HG03280 (cell line): ENCODE data around the gene MCF2L2.

Source experiments
- ATAC-seq: cut with Tn5 transposase; IDR thresholded peaks from one replicate; pipeline ENCODE4 v1.9.1; 2021; ENCODE audit warnings: mild to moderate bottlenecking, moderate library complexity; ENCODE audit not compliant: unreplicated experiment

The MCF2L2 gene

GRCh38 chr3:183269345-183269744, 159.1 kb downstream of the MCF2L2 start:
- no peak for ATAC-seq

- no peak for ATAC-seq
Measured at GRCh38 chr3:183268366-183268765, 160.1 kb downstream of the MCF2L2 start.

- no peak for ATAC-seq
Measured at GRCh38 chr3:183267140-183267539, 161.3 kb downstream of the MCF2L2 start.

GRCh38 chr3:183266454-183266853, 162.0 kb downstream of the MCF2L2 start:
- no peak for ATAC-seq

- no peak for ATAC-seq
Measured at GRCh38 chr3:183265834-183266417, 162.5 kb downstream of the MCF2L2 start.

- no peak for ATAC-seq
Measured at GRCh38 chr3:183265157-183265642, 163.2 kb downstream of the MCF2L2 start.

GRCh38 chr3:183264268-183264667, 164.2 kb downstream of the MCF2L2 start:
- no peak for ATAC-seq

- ATAC-seq: no peak
Measured at GRCh38 chr3:183262875-183263378, 165.5 kb downstream of the MCF2L2 start.

GRCh38 chr3:183261151-183261724, 167.2 kb downstream of the MCF2L2 start:
- ATAC-seq: no peak

- ATAC-seq: no peak
Measured at GRCh38 chr3:183260167-183260904, 168.1 kb downstream of the MCF2L2 start.

GRCh38 chr3:183259621-183260020, 168.8 kb downstream of the MCF2L2 start:
- ATAC-seq: no peak

GRCh38 chr3:183259087-183259486, 169.3 kb downstream of the MCF2L2 start:
- ATAC-seq: no peak

- ATAC-seq: no peak
Measured at GRCh38 chr3:183255348-183255730, 173.1 kb downstream of the MCF2L2 start.

GRCh38 chr3:183254487-183255347, 173.7 kb downstream of the MCF2L2 start:
- peak; percentile 9 for ATAC-seq

- ATAC-seq: peak; percentile 45
Measured at GRCh38 chr3:183253528-183254486, 174.6 kb downstream of the MCF2L2 start.

- no peak for ATAC-seq
Measured at GRCh38 chr3:183252973-183253527, 175.4 kb downstream of the MCF2L2 start, which contains the start of gene B3GNT5. B3GNT5 (plus strand) TSS chr3:183253253; CDS start chr3:183269799, 16,546 bp downstream.

- no peak for ATAC-seq
Measured at GRCh38 chr3:183252118-183252782, 176.2 kb downstream of the MCF2L2 start.

- ATAC-seq: no peak
Measured at GRCh38 chr3:183249006-183249718, 179.3 kb downstream of the MCF2L2 start.
